ENCODE results near the gene USP47.

DNA sequence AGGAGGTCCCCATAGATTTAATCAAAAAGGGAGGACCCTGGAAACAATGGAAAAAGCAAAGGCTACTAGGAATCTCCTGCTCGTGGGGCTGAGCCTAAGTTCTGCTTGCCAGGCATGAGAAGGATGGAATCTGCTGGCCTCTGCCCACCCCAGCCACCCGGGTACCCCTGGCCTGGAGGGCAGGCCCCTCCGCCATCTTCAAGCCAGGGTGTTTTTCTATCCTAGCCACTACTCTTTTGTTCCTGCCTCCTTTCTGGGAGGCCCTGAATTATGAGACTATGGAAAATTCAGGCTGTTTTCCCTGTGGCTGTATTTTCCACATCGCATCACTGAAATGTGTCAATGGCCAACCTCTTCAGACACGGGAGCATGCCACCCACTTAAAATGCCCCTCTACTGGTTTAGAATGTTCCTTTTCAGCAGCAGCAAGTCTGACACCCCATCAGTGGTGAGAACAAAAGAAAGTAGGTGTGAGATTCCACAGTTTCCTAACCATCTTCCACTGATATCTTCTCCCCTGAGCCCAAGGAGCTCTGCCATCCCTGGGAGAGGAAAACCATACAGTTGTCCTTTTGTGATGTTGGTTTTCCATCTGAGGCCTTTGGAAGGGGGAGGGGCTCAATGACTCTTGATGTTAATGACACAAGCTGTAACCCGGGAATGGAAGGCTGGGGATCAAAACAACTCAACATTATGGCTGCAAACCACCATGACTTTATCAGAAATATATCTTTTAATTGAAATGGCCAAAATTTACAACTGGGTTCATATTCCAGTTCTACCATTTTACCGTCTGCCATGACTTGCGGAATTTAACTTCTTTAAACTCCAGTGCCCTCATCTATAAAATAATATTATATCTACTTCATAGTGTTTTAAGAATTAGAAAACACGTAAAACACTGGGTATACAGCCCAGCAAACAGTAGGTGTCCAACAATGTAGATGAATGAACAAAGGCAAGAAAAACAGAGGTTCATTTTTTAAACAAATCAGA, 144.5 kb downstream of the USP47 start:
- TF ChIP-seq, protein P1, sequence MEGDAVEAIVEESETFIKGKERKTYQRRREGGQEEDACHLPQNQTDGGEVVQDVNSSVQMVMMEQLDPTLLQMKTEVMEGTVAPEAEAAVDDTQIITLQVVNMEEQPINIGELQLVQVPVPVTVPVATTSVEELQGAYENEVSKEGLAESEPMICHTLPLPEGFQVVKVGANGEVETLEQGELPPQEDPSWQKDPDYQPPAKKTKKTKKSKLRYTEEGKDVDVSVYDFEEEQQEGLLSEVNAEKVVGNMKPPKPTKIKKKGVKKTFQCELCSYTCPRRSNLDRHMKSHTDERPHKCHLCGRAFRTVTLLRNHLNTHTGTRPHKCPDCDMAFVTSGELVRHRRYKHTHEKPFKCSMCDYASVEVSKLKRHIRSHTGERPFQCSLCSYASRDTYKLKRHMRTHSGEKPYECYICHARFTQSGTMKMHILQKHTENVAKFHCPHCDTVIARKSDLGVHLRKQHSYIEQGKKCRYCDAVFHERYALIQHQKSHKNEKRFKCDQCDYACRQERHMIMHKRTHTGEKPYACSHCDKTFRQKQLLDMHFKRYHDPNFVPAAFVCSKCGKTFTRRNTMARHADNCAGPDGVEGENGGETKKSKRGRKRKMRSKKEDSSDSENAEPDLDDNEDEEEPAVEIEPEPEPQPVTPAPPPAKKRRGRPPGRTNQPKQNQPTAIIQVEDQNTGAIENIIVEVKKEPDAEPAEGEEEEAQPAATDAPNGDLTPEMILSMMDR (IDR thresholded peaks at IDR 0.05) = no peak
- TF ChIP-seq POLR2A (IDR thresholded peaks at IDR 0.05) = no peak

All from thyroid gland (tissue), 4 donors.